DOHH2 (cell line): ENCODE measurements around the gene PDZK1IP1.

Experiments
- EZH2phosphoT487 ChIP-seq: fragments of 200-600 bp; sonication (generic); IDR thresholded peaks from 2 replicates; pipeline ENCODE4 v1.6.1; 2017; ENCODE audit warnings: borderline replicate concordance, mild to moderate bottlenecking, antibody characterized with exemption, low read length, moderate library complexity, mixed read lengths
- TF ChIP-seq, protein P1 (sequence below): fragments of 200-600 bp; sonication (generic); IDR thresholded peaks from one replicate; pipeline ENCODE4 v1.5.1; 2014; ENCODE audit warnings: antibody characterized with exemption, mild to moderate bottlenecking, low read depth, low read length; ENCODE audit not compliant: poor library complexity, severe bottlenecking

- TF ChIP-seq, protein P1, sequence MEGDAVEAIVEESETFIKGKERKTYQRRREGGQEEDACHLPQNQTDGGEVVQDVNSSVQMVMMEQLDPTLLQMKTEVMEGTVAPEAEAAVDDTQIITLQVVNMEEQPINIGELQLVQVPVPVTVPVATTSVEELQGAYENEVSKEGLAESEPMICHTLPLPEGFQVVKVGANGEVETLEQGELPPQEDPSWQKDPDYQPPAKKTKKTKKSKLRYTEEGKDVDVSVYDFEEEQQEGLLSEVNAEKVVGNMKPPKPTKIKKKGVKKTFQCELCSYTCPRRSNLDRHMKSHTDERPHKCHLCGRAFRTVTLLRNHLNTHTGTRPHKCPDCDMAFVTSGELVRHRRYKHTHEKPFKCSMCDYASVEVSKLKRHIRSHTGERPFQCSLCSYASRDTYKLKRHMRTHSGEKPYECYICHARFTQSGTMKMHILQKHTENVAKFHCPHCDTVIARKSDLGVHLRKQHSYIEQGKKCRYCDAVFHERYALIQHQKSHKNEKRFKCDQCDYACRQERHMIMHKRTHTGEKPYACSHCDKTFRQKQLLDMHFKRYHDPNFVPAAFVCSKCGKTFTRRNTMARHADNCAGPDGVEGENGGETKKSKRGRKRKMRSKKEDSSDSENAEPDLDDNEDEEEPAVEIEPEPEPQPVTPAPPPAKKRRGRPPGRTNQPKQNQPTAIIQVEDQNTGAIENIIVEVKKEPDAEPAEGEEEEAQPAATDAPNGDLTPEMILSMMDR, result no peak
- no peak for TF ChIP-seq EZH2phosphoT487
Measured at GRCh38 chr1:47210666-47211065, 20.8 kb upstream of the PDZK1IP1 start.
